GM19395 (cell line): Measurements from ENCODE around the gene PLCB1.

ENCODE experiments used
- ATAC-seq: cut with Tn5 transposase; IDR thresholded peaks from one replicate; pipeline ENCODE4 v1.9.1; 2021; ENCODE audit warnings: mild to moderate bottlenecking, moderate library complexity; ENCODE audit not compliant: unreplicated experiment

Gene PLCB1

GRCh38 chr20:8129211-8129976 is 2.7 kb upstream of the PLCB1 start:
- no peak for ATAC-seq

- ATAC-seq: no peak
Observed at GRCh38 chr20:8130840-8131526, 1.1 kb upstream of the PLCB1 start.

GRCh38 chr20:8132484-8133309 is 631 bp downstream of the PLCB1 start:
- ATAC-seq: no peak

GRCh38 chr20:8133310-8133768 is 1.3 kb downstream of the PLCB1 start:
- ATAC-seq: no peak

GRCh38 chr20:8133851-8134451 is 1.9 kb downstream of the PLCB1 start:
- ATAC-seq: no peak

- ATAC-seq: no peak
Observed at GRCh38 chr20:8139899-8140298, 7.8 kb downstream of the PLCB1 start.

GRCh38 chr20:8143474-8143873 is 11.4 kb downstream of the PLCB1 start:
- no peak for ATAC-seq

- ATAC-seq: no peak
Observed at GRCh38 chr20:8144282-8145245, 12.5 kb downstream of the PLCB1 start.

- ATAC-seq: no peak
Observed at GRCh38 chr20:8145246-8146168, 13.4 kb downstream of the PLCB1 start.

- ATAC-seq: no peak
Observed at GRCh38 chr20:8147476-8147875, 15.4 kb downstream of the PLCB1 start.

- ATAC-seq: no peak
Observed at GRCh38 chr20:8148501-8148900, 16.4 kb downstream of the PLCB1 start.

- no peak for ATAC-seq
Observed at GRCh38 chr20:8150591-8150990, 18.5 kb downstream of the PLCB1 start.

- no peak for ATAC-seq
Observed at GRCh38 chr20:8151372-8151771, 19.3 kb downstream of the PLCB1 start.

- ATAC-seq: no peak
Observed at GRCh38 chr20:8152183-8152582, 20.1 kb downstream of the PLCB1 start.

GRCh38 chr20:8152847-8153246 is 20.8 kb downstream of the PLCB1 start:
- ATAC-seq: no peak

GRCh38 chr20:8153281-8153908 is 21.3 kb downstream of the PLCB1 start:
- ATAC-seq: no peak

GRCh38 chr20:8154638-8155037 is 22.6 kb downstream of the PLCB1 start:
- no peak for ATAC-seq

- ATAC-seq: no peak
Observed at GRCh38 chr20:8155229-8155628, 23.2 kb downstream of the PLCB1 start.
